ENCODE measurements around the gene TENT4A. TPM values are rescaled to one million over a fixed set of nuclear protein-coding genes. Genes with fewer than 3 reads are reported as not detected.

TENT4A gene
- total RNA-seq, 6 experiments from 2014 or later = 19.8 to 23.8 (median 21.7) TPM

DNA sequence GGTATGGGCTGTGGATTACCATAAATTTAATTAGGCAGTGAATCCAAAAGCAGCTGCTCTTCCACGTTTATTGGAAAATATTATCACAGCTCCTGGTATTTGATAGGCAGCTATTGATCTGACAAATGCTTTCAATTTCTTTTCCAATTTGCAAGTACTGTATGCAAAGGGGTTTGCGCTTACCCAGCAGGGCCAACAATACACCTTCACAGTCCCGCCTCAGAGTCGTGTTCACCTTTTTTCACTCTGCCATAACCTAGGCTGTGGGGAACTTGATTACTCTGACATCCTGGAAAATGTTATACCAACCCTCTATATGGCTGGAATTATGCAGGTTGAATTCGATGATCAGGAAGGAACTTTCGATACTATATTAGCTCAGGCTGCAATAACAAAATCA lies 32.3 kb upstream of the TENT4A start:
- peaks cover 6% of the 10 kb centered on the region; the same call in 1 of the 2 replicates for H3K36me3 Mint-ChIP-seq (ENCODE audit: low read depth)
- H3K9me3 Mint-ChIP-seq = no peaks in the 10 kb centered on the region
- no peak overlapping the region for H3K27ac Mint-ChIP-seq
- peaks cover 13% of the 10 kb centered on the region for H3K4me1 Mint-ChIP-seq (ENCODE audit: low read depth)
- H3K27me3 Mint-ChIP-seq (ENCODE audit: insufficient read depth) = peaks cover 2% of the 10 kb centered on the region
- no peak overlapping the region for H3K4me3 Mint-ChIP-seq
- TF ChIP-seq, protein P1, sequence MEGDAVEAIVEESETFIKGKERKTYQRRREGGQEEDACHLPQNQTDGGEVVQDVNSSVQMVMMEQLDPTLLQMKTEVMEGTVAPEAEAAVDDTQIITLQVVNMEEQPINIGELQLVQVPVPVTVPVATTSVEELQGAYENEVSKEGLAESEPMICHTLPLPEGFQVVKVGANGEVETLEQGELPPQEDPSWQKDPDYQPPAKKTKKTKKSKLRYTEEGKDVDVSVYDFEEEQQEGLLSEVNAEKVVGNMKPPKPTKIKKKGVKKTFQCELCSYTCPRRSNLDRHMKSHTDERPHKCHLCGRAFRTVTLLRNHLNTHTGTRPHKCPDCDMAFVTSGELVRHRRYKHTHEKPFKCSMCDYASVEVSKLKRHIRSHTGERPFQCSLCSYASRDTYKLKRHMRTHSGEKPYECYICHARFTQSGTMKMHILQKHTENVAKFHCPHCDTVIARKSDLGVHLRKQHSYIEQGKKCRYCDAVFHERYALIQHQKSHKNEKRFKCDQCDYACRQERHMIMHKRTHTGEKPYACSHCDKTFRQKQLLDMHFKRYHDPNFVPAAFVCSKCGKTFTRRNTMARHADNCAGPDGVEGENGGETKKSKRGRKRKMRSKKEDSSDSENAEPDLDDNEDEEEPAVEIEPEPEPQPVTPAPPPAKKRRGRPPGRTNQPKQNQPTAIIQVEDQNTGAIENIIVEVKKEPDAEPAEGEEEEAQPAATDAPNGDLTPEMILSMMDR (IDR thresholded peaks at IDR 0.05) = no peak
- DNase-seq = no peak

DNA sequence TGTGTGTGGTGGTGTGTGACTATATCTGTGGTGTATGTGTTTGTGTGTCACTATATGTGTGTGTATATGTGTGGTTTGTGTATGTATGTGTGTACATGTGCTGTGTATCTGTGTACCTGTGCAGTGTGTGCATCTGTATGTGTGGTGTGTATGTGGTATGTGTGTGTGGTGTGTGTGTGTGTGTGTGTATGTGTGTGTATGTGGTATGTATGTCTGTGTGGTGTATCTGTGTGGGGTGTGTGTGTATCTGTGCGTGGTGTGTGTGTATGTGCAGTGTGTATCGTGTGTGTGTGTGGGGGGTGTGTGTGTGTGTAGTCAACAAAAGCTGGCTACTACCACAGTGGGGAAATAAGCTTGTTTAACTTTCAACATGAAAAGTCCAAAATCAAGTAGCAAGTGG lies 31.6 kb upstream of the TENT4A start:
- TF ChIP-seq, protein P1 (IDR thresholded peaks at IDR 0.05) = no peak

DNA sequence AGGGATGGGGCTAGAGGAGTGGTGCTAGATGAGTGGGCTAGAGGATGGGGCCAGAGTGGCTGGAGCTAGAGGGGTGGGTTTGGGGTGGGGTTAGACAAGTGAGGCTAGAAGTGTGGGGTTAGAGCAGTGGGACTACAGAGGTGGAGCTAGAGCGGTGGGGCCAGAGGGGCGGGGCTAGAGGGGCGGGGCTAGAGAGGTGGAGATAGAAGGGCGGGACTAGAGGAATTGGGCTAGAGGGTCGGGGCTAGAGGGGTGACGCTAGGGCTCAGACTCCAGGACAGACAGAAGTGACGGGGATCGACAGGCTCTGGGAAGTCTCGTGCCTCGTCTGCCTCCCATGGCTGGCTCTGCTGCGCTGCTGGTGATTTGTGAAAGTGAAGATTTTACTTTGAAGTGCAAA lies 31.0 kb upstream of the TENT4A start:
- Mint-ChIP-seq H3K36me3 (ENCODE audit: low read depth) (no peaks in the 10 kb centered on the region), H3K9me3 (no peaks in the 10 kb centered on the region), H3K4me1 (ENCODE audit: low read depth) (peaks cover 6% of the 10 kb centered on the region), H3K27ac (no peak overlapping the region), H3K27me3 (ENCODE audit: insufficient read depth) (peaks cover 2% of the 10 kb centered on the region), H3K4me3 (no peak overlapping the region)
- TF ChIP-seq, protein P1 (IDR thresholded peaks at IDR 0.05) = no peak
- no peak for DNase-seq

More for the DNA sequence above, 31.6 kb upstream of the TENT4A start:
- no peaks in the 10 kb centered on the region for H3K36me3 Mint-ChIP-seq (ENCODE audit: low read depth)
- peaks cover 8% of the 10 kb centered on the region for H3K4me1 Mint-ChIP-seq (ENCODE audit: low read depth)
- no peak overlapping the region for H3K4me3 Mint-ChIP-seq
- no peaks in the 10 kb centered on the region for H3K9me3 Mint-ChIP-seq
- peaks cover 2% of the 10 kb centered on the region for H3K27me3 Mint-ChIP-seq (ENCODE audit: insufficient read depth)
- no peak overlapping the region for H3K27ac Mint-ChIP-seq
- DNase-seq = no peak

DNA sequence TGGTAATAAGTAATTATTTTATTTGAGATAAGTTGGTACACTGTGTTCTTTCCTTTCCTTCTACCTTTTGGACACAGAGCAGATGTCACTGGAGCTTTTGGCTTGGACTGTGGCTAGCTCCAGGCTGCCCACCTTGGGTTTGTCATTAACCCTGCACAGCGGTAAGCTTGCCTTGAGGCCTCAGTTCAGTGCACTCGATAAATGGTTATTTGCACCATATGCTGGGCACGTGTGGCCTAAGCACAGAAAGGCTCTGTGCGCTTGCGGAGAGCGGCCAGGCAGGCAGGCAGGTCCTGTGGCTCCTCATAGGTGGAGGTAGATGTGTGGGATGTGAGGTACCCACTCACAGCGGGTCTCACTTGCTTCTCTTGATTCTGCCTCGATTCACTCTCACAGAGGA lies 30.0 kb upstream of the TENT4A start:
- TF ChIP-seq, protein P1 (IDR thresholded peaks at IDR 0.05) = no peak
- Mint-ChIP-seq H3K4me3 (no peak overlapping the region), H3K27me3 (ENCODE audit: insufficient read depth) (peaks cover 2% of the 10 kb centered on the region), H3K36me3 (ENCODE audit: low read depth) (no peaks in the 10 kb centered on the region), H3K9me3 (no peaks in the 10 kb centered on the region), H3K4me1 (ENCODE audit: low read depth) (peaks cover 11% of the 10 kb centered on the region), H3K27ac (no peak overlapping the region)
- no peak for DNase-seq

DNA sequence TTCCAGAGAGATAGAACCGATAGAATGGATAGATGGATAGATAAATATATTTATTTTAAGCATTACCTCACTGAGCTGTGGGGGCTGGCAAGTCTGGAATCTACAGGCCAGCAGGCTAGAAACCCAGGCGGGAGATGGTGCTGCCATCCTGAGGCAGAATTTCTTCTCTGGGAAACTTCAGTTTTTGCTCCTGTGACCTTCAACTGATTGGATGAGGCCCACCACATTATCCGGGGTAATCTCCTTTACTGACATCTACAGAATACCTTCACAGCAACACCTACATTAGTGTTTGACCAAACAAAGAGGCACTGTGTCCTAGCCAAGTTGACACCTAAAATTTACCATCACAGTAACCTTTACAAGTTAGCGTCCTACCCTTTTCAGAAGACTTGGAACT lies 29.2 kb upstream of the TENT4A start:
- TF ChIP-seq, protein P1 (IDR thresholded peaks at IDR 0.05) = no peak
- peaks cover 2% of the 10 kb centered on the region for H3K27me3 Mint-ChIP-seq (ENCODE audit: insufficient read depth)
- H3K4me1 Mint-ChIP-seq (ENCODE audit: low read depth) = peaks cover 11% of the 10 kb centered on the region
- no peak for DNase-seq
- no peak overlapping the region for H3K27ac Mint-ChIP-seq
- H3K36me3 Mint-ChIP-seq (ENCODE audit: low read depth) = no peaks in the 10 kb centered on the region
- no peak overlapping the region for H3K4me3 Mint-ChIP-seq
- no peaks in the 10 kb centered on the region for H3K9me3 Mint-ChIP-seq

DNA sequence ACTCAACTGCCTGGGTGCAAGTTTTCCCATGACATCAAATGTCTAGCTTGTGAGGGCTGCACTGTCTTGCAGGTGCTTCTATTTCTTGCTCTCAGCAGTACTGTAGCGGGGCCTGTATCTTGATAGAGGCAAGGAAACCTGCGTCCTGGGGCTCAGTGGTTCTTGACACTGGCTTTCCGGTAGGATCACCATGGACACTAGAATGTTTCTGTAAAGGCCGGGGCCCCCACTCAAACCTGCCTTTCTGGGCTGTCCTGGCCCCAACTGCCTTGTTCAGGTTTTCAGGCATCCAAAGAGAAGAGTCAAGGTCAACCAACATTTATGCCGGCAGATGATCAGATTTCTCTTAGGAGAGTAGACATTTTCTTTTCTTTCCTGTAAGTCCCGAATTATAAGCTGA lies 26.7 kb upstream of the TENT4A start:
- no peak for DNase-seq
- Mint-ChIP-seq H3K27me3 (ENCODE audit: insufficient read depth) (peaks cover 2% of the 10 kb centered on the region), H3K9me3 (no peaks in the 10 kb centered on the region), H3K4me1 (ENCODE audit: low read depth) (peaks cover 11% of the 10 kb centered on the region), H3K4me3 (peak overlapping the region; percentile 71; the same call in 1 of the 2 replicates), H3K27ac (no peak overlapping the region), H3K36me3 (ENCODE audit: low read depth) (no peaks in the 10 kb centered on the region)
- TF ChIP-seq, protein P1 (IDR thresholded peaks at IDR 0.05) = no peak

Measured in HFFc6 (cell line).